CD8-positive, alpha-beta memory T cell (primary cell): ENCODE measurements around the gene C2orf72. TPM values are rescaled to one million over a fixed set of nuclear protein-coding genes. Genes with fewer than 3 reads are reported as not detected.

Experiments used
- CTCF ChIA-PET: fragments of 350-600 bp; sonication (Branson Sonifier 250); formaldehyde crosslinking; loops from one replicate; lab custom pipeline; 2021; ENCODE audit warnings: antibody characterized with exemption; lab: Charles Lee
- POLR2A ChIA-PET: fragments of 350-600 bp; sonication (Branson Sonifier 250); formaldehyde crosslinking; loops from one replicate; lab custom pipeline; 2021; ENCODE audit warnings: antibody characterized with exemption; lab: Charles Lee
- DNase-seq, 5 donors: peaks; one replicate each; pipeline versions ENCODE4 v3.0.0 to v3.0.0-alpha.2; 2020 to 2022; ENCODE audit warnings: mixed read lengths in 1 of 5
- H3K27ac ChIP-seq: one replicate; pipeline ENCODE4 v1.7.0; 2013; ENCODE audit warnings: low read depth, mild to moderate bottlenecking, low read length, moderate library complexity
- H3K27me3 ChIP-seq: 2 replicates; pipeline ENCODE4 v1.7.0; 2013; ENCODE audit warnings: low read length, mild to moderate bottlenecking; ENCODE audit not compliant: insufficient read depth, poor library complexity, severe bottlenecking
- H3K36me3 ChIP-seq: 2 replicates; pipeline ENCODE4 v1.7.0; 2013; ENCODE audit warnings: mild to moderate bottlenecking, low read length, moderate library complexity; ENCODE audit not compliant: insufficient read depth
- H3K4me1 ChIP-seq: 2 replicates; pipeline ENCODE4 v1.7.0; 2013; ENCODE audit warnings: mild to moderate bottlenecking, low read length, moderate library complexity; ENCODE audit not compliant: insufficient read depth
- H3K4me3 ChIP-seq: 2 replicates; pipeline ENCODE4 v1.7.0; 2013; ENCODE audit warnings: mild to moderate bottlenecking, low read length
- H3K9me3 ChIP-seq: 2 replicates; pipeline ENCODE4 v1.7.0; 2013; ENCODE audit warnings: mild to moderate bottlenecking, low read length
- H3K27ac Mint-ChIP-seq, 8 donors: one replicate each; pipeline ENCODE4 v1.8.0; 2020 to 2021; ENCODE audit warnings: mixed read lengths in 8 of 8, mild to moderate bottlenecking in 6 of 8, inconsistent platforms in 3 of 8, moderate library complexity in 3 of 8
- H3K27me3 Mint-ChIP-seq, 2 donors: one replicate each; pipeline ENCODE4 v1.8.0; 2020 to 2021; ENCODE audit warnings: mixed read lengths in 2 of 2, mild to moderate bottlenecking in 1 of 2, moderate library complexity in 1 of 2
- H3K36me3 Mint-ChIP-seq, 3 donors: one replicate each; pipeline ENCODE4 v1.8.0; 2020 to 2021; ENCODE audit warnings: mixed read lengths in 3 of 3, inconsistent platforms in 1 of 3, mild to moderate bottlenecking in 1 of 3
- H3K4me1 Mint-ChIP-seq, 3 donors: one replicate each; pipeline ENCODE4 v1.8.0; 2020 to 2021; ENCODE audit warnings: mixed read lengths in 3 of 3, inconsistent platforms in 1 of 3, mild to moderate bottlenecking in 1 of 3
- H3K4me3 Mint-ChIP-seq, 7 donors: one replicate each; pipeline ENCODE4 v1.8.0; 2020 to 2021; ENCODE audit warnings: mixed read lengths in 7 of 7, mild to moderate bottlenecking in 6 of 7, moderate library complexity in 4 of 7, inconsistent platforms in 2 of 7
- H3K9me3 Mint-ChIP-seq, 5 donors: one replicate each; pipeline ENCODE4 v1.8.0; 2020 to 2022; ENCODE audit warnings: mixed read lengths in 5 of 5, mild to moderate bottlenecking in 3 of 5, moderate library complexity in 2 of 5, inconsistent platforms in 1 of 5
- polyA plus RNA-seq: library from polyadenylated mRNA; unstranded; fragments of 300-500 nt; fragmentation: Illumina TruSeq; gene quantifications from one replicate; pipeline ENCODE4 v1.2.3, GENCODE V29; 2021
- total RNA-seq, 2 experiments: library from RNA; stranded (reverse); gene quantifications; one replicate each; pipeline ENCODE4 v1.2.3, GENCODE V29; 2021

Gene C2orf72
- total and polyA plus RNA-seq, 3 experiments from 2014 or later, result 0.18 TPM; not detected in 2

DNA sequence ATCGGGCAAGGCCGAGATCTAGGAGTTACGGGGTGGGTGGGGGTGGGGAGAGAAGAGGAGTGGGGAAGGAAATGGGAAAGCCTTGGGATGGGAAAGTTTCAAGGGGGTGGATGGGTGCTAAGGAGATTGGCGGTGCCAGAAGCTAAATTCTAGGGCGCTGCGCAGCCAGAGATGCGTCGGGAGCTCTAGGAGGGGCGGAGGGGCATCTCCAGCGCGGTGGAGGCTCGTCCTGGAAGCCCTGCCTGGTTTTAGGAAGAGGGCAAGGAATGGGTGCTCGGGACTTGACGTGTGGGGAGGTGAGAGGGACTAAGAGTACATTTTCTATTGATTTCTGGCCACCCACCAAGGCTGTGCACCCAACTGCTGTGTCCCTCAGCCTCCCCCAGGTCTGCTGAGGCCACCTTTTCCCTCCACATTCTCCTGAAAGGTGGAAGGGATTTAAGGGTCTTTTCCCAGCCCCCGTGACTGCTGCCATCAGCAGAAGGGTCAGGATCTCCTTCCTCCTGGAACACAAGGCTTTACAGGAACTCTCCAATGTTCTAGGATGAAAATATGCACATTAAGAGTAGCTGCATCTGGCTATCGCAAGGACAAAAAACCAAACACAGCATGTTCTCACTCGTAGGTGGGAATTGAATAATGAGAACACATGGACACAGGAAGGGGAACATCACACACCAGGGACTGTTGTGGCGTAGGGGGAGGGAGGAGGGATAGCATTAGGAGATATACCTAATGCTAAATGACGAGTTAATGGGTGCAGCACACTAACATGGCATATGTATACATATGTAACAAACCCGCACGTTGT is 1.4 kb downstream of the C2orf72 start:
- ChIA-PET POLR2A (no interaction called here), CTCF (interaction anchor here (0.9 kb wide), 1 partner anchor 11 kb away, joined by 3 read pairs; no protein-coding TSS in a partner anchor)
- H3K27me3 Mint-ChIP-seq, result peaks cover 51 to 77% of the 10 kb centered on the region in 2 donors
- peaks cover 16% of the 10 kb centered on the region for H3K27me3 ChIP-seq
- no peaks in the 10 kb centered on the region for H3K9me3 Mint-ChIP-seq
- H3K4me3 Mint-ChIP-seq, result peak overlapping the region in 6 of 7 donors; percentile 43 to 67 (median 64)
- H3K36me3 ChIP-seq, result no peaks in the 10 kb centered on the region
- H3K4me3 ChIP-seq, result no peak overlapping the region
- no peak overlapping the region for H3K27ac Mint-ChIP-seq
- no peaks in the 10 kb centered on the region for H3K9me3 ChIP-seq
- DNase-seq, result no peak
- H3K36me3 Mint-ChIP-seq, result no peaks in the 10 kb centered on the region
- H3K4me1 ChIP-seq, result no peaks in the 10 kb centered on the region
- H3K4me1 Mint-ChIP-seq, result peaks cover 0 to 3% (median 0%) of the 10 kb centered on the region in 3 donors
- H3K27ac ChIP-seq, result no peak overlapping the region

DNA sequence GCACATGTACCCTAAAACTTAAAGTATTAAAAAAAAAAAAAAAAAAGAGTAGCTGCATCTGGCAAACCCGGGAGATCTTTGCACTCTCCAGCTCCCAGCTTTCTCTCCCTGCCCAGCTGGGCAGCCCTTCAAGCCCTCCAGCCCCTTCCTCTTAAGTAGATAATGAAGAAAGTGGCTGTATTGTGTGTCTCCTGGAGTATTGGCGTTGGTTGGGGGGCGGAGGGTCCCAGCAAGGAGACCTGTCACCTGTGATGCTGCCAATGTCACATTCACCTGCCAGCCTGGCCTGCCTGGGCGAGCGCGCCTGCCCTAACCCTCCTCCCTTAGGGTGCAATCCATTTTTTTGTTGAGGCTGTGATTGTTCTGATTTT is 2.0 kb downstream of the C2orf72 start:
- ChIA-PET POLR2A (no interaction called here), CTCF (interaction anchor here (0.9 kb wide), 1 partner anchor 12 kb away, joined by 3 read pairs; no protein-coding TSS in a partner anchor)
- Histone ChIP-seq H3K4me3 (no peak overlapping the region), H3K27ac (no peak overlapping the region), H3K9me3 (no peaks in the 10 kb centered on the region), H3K27me3 (peaks cover 16% of the 10 kb centered on the region), H3K4me1 (no peaks in the 10 kb centered on the region), H3K36me3 (no peaks in the 10 kb centered on the region)
- Mint-ChIP-seq H3K9me3 (no peaks in the 10 kb centered on the region), H3K4me3 (peak overlapping the region in 2 of 7 donors; percentile 19 to 31), H3K36me3 (no peaks in the 10 kb centered on the region), H3K27me3 (peaks cover 50 to 71% of the 10 kb centered on the region in 2 donors), H3K27ac (no peak overlapping the region), H3K4me1 (peaks cover 0 to 3% (median 0%) of the 10 kb centered on the region in 3 donors)
- DNase-seq, result no peak

DNA sequence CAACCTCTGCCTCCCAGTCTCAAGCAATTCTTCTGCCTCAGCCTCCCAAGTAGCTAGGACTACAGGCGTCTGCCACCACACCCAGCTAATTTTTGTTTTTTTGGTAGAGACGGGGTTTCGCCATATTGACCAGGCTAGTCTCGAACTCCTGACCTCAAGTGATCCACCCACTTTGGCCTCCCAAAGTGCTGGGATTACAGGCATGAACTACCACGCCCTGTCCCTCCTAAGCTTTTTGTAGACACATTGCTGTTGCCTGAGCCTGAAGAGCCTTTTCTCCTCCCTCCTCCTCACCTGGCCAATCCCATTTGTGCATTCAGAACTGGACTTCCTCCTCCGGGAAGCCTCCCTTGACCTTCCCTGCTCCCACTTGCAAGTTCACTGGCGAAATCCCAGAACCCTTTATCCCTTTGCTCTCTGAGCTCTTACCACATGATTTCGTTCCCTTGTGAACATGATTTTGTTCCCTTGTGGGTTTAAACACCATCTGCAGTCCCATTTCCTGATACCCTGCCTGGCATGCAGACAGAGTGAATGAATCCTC is 2.6 kb downstream of the C2orf72 start:
- CTCF ChIA-PET, result interaction anchor here (1.1 kb wide), 1 partner anchor 23 kb away, joined by 3 read pairs; no protein-coding TSS in a partner anchor
- Histone ChIP-seq H3K27ac (no peak overlapping the region), H3K36me3 (no peaks in the 10 kb centered on the region), H3K4me3 (no peak overlapping the region), H3K27me3 (peaks cover 16% of the 10 kb centered on the region), H3K9me3 (no peaks in the 10 kb centered on the region), H3K4me1 (no peaks in the 10 kb centered on the region)
- H3K9me3 Mint-ChIP-seq, result no peaks in the 10 kb centered on the region
- no peak overlapping the region for H3K27ac Mint-ChIP-seq
- H3K4me3 Mint-ChIP-seq, result peak overlapping the region in 2 of 7 donors; percentile 31 to 36
- POLR2A ChIA-PET, result no interaction called here
- H3K36me3 Mint-ChIP-seq, result no peaks in the 10 kb centered on the region
- H3K4me1 Mint-ChIP-seq, result peaks cover 0 to 3% (median 0%) of the 10 kb centered on the region in 3 donors
- H3K27me3 Mint-ChIP-seq, result peaks cover 47 to 68% of the 10 kb centered on the region in 2 donors
- no peak for DNase-seq

DNA sequence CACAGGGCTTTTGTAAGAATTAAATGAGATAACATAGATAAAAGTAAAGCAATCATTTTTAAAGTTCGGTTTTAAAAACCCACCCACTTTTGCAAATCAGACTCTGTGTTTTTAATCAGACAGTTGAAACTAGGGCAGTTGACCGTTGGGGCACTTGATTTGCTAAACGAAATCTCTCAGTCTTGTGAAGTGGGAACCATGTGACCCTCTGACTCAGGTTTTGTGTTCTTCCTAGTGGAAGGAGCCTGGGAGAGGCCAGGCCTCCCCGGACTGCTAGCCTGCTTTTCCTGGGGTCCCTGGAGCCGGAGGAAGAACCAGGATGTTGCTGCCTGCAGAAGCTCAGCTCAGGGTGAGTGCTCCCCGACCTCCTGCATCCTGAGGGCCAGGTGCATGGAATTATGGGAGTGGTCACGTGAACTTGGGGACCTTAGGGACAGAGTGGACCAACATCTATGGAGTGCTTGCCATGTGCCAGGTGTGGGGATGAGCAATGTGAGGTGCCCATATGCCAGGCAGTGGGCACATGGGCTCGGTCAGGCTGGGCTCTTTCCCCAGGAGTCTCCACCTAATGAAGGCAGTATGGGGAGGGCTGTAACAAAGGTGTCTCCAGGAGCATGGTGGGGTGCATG is 3.9 kb downstream of the C2orf72 start:
- no peak overlapping the region for H3K27ac Mint-ChIP-seq
- CTCF ChIA-PET, result interaction anchor here (1.8 kb wide), 1 partner anchor 12 kb away, joined by 4 read pairs; no protein-coding TSS in a partner anchor

DNA sequence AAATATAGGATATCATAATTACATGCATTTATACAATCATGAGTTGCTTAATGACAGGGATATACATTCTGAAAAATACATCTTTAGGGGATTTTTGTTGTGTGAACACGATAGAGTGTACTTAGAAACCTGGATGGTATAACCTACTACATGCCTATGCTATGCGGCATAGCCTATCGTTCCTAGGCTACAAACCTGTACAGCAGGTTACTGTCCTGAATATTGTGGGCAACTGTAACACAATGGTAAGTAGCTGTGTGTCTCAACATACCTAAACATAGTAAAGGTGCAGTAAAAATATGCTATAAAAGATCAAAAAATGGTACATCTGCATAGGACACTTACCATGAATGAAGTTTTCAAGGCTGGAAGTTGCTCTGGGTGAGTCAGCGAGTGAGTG is 6.5 kb downstream of the C2orf72 start:
- H3K4me3 Mint-ChIP-seq, result no peak overlapping the region
- Histone ChIP-seq H3K27me3 (peaks cover under 1% of the 10 kb centered on the region), H3K9me3 (no peaks in the 10 kb centered on the region), H3K4me1 (no peaks in the 10 kb centered on the region), H3K27ac (no peak overlapping the region), H3K4me3 (no peak overlapping the region), H3K36me3 (no peaks in the 10 kb centered on the region)
- H3K9me3 Mint-ChIP-seq, result no peaks in the 10 kb centered on the region
- H3K27me3 Mint-ChIP-seq, result peaks cover 28 to 55% of the 10 kb centered on the region in 2 donors
- no peaks in the 10 kb centered on the region for H3K4me1 Mint-ChIP-seq
- no peaks in the 10 kb centered on the region for H3K36me3 Mint-ChIP-seq
- H3K27ac Mint-ChIP-seq, result no peak overlapping the region
- POLR2A ChIA-PET, result no interaction called here
- DNase-seq, result no peak
- CTCF ChIA-PET, result interaction anchor here (1.4 to 2.1 kb wide), 2 partner anchors 9 to 219 kb away, joined by 4 to 10 read pairs; no protein-coding TSS in a partner anchor

More for the DNA sequence above, 3.9 kb downstream of the C2orf72 start:
- H3K36me3 Mint-ChIP-seq, result no peaks in the 10 kb centered on the region
- Histone ChIP-seq H3K27ac (no peak overlapping the region), H3K27me3 (peaks cover 15% of the 10 kb centered on the region), H3K4me3 (no peak overlapping the region), H3K4me1 (no peaks in the 10 kb centered on the region), H3K36me3 (no peaks in the 10 kb centered on the region), H3K9me3 (no peaks in the 10 kb centered on the region)
- no peak overlapping the region for H3K4me3 Mint-ChIP-seq
- no peak for DNase-seq
- peaks cover 0 to 3% (median 0%) of the 10 kb centered on the region in 3 donors for H3K4me1 Mint-ChIP-seq
- peaks cover 40 to 61% of the 10 kb centered on the region in 2 donors for H3K27me3 Mint-ChIP-seq
- POLR2A ChIA-PET, result no interaction called here
- H3K9me3 Mint-ChIP-seq, result no peaks in the 10 kb centered on the region

DNA sequence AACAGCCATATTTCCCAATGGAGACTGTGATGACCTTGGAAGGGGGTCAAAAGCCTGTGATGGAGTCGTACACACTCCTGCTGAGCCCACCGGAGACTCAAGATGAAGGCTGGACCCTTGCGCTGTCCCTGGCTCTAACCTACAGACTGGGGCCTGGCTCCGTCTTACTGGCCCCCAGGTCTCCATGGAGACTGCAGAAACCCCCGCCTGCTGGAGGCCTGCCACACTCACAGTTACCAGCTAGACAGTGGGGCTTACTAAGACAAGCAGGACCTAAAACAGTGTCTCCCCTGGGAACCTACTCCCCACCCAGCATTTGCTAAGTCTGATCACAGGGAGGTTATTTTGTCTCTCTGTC is 9.6 kb downstream of the C2orf72 start:
- no peaks in the 10 kb centered on the region for H3K4me1 ChIP-seq
- DNase-seq, result no peak
- no peaks in the 10 kb centered on the region for H3K27me3 ChIP-seq
- no peak overlapping the region for H3K27ac Mint-ChIP-seq
- no peaks in the 10 kb centered on the region for H3K9me3 ChIP-seq
- H3K36me3 ChIP-seq, result no peaks in the 10 kb centered on the region
- no peak overlapping the region for H3K4me3 Mint-ChIP-seq
- no peak overlapping the region for H3K27ac ChIP-seq
- ChIA-PET POLR2A (no interaction called here), CTCF (no interaction called here)
- no peaks in the 10 kb centered on the region for H3K4me1 Mint-ChIP-seq
- H3K9me3 Mint-ChIP-seq, result no peaks in the 10 kb centered on the region
- peaks cover 10 to 34% of the 10 kb centered on the region in 2 donors for H3K27me3 Mint-ChIP-seq
- no peak overlapping the region for H3K4me3 ChIP-seq
- H3K36me3 Mint-ChIP-seq, result no peaks in the 10 kb centered on the region

- Mint-ChIP-seq H3K4me3 (no peak overlapping the region), H3K4me1 (peaks cover 1 to 3% (median 3%) of the 10 kb centered on the region in 3 donors), H3K27me3 (peaks cover 5 to 30% of the 10 kb centered on the region in 2 donors), H3K27ac (no peak overlapping the region), H3K36me3 (no peaks in the 10 kb centered on the region), H3K9me3 (no peaks in the 10 kb centered on the region)
- ChIA-PET POLR2A (no interaction called here), CTCF (no interaction called here)
- no peaks in the 10 kb centered on the region for H3K36me3 ChIP-seq
- H3K9me3 ChIP-seq, result no peaks in the 10 kb centered on the region
- peaks cover 3% of the 10 kb centered on the region for H3K4me1 ChIP-seq
- DNase-seq, result no peak
- no peak overlapping the region for H3K27ac ChIP-seq
- H3K4me3 ChIP-seq, result no peak overlapping the region
- no peaks in the 10 kb centered on the region for H3K27me3 ChIP-seq
Measured at GRCh38 chr2:231047274-231047922, 10.1 kb downstream of the C2orf72 start.
